ENCODE measurements around the gene SLC40A1. TPM values are rescaled to one million over a fixed set of nuclear protein-coding genes. Genes with fewer than 3 reads are reported as not detected.
A peak's percentile ranks its signal among the peaks of the same experiment; 100 is the strongest.

Gene SLC40A1
- total RNA-seq, 3 donors from 2014 or later, result 95.4 to 212 (median 155) TPM

DNA sequence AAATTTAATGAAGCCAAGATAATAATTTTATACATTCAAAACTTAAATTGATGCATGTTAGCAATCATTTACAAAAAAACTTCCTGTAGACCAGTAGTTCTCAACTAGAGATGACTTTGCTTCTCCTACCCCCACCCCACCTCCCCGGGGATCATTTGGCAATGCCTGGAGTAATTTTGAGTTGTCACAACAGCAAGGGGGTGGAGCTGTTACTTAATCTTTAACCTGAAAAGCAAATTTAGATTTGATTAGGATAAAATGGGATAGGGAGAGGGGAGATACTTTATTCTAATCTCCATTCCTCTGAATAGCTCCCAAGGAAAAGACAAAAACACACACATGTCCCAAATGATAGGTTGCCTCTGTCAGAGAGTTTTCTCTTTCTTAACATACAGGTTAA, 4.2 kb downstream of the SLC40A1 start:
- Histone ChIP-seq H3K36me3 (ENCODE audit: low read depth) (no peaks in the 10 kb centered on the region), H3K4me1 (ENCODE audit: low read depth) (peaks cover 30% of the 10 kb centered on the region), H3K9me3 (no peaks in the 10 kb centered on the region), H3K4me3 (no peak overlapping the region)
- no peak for ATAC-seq
- TF ChIP-seq, protein P1, sequence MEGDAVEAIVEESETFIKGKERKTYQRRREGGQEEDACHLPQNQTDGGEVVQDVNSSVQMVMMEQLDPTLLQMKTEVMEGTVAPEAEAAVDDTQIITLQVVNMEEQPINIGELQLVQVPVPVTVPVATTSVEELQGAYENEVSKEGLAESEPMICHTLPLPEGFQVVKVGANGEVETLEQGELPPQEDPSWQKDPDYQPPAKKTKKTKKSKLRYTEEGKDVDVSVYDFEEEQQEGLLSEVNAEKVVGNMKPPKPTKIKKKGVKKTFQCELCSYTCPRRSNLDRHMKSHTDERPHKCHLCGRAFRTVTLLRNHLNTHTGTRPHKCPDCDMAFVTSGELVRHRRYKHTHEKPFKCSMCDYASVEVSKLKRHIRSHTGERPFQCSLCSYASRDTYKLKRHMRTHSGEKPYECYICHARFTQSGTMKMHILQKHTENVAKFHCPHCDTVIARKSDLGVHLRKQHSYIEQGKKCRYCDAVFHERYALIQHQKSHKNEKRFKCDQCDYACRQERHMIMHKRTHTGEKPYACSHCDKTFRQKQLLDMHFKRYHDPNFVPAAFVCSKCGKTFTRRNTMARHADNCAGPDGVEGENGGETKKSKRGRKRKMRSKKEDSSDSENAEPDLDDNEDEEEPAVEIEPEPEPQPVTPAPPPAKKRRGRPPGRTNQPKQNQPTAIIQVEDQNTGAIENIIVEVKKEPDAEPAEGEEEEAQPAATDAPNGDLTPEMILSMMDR (IDR thresholded peaks at IDR 0.05), result no peak
- intact Hi-C loops (cut with DNase I, micrococcal nuclease), result no loop called here
- no peak for DNase-seq

DNA sequence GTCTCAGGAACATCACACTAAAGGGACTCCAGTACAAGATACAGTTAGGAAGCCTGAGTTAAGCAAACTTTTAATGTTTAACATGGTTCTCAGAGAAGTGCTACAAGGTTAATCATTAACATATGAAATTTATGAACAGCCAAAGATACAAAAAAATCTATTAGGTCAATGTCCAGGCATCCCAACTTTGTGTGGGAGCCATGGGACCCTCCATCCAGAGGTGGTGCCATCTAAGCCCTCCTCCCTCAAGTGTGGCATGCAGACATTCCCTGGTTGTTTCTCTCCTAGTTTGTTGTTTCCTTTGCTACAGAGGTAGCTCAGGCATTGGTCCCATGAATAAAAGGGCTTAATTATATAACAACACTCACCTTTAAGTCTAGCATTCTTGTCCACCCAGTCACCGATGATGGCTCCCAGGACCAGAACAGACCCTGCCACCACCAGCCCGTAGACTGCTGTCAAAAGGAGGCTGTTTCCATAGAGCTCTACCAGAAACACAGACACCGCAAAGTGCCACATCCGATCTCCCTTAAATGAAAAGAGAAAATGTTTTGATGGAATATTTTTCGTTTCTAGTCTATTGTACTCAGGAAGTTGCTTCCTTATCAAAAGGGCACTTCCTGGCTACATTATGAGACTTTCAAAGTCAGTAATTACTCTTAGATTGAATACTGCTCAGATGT, 5.7 kb downstream of the SLC40A1 start:
- intact Hi-C loops (cut with DNase I, micrococcal nuclease), result no loop called here
- H3K9me3 ChIP-seq, result no peaks in the 10 kb centered on the region
- no peak overlapping the region for H3K4me3 ChIP-seq
- no peaks in the 10 kb centered on the region for H3K36me3 ChIP-seq (ENCODE audit: low read depth)
- ATAC-seq (peak; percentile 87), DNase-seq (no peak)
- peaks cover 30% of the 10 kb centered on the region for H3K4me1 ChIP-seq (ENCODE audit: low read depth)
- TF ChIP-seq, protein P1 (IDR thresholded peaks at IDR 0.05), result no peak

DNA sequence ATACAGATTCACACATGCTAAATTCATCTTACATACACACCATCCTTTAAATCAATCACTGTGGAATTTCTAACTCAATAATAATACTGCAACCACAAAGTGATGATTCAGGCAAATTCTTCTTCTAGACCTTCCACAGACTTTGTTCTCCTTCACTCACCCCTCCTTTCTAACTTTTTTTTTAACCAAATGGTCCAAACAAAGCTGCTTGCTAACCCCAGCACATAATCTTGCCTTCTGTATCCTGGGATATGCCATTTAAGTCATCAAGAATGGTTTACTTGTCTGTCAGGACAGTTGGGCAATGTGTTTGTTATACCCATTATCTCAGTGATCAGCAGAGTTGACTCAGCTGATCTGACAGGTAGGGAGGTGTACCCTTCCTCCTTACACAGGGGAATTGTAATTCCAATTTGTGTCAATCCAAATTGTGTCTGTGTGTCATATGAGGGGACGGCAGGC, 10.0 kb downstream of the SLC40A1 start:
- peaks cover 12% of the 10 kb centered on the region for H3K4me1 ChIP-seq (ENCODE audit: low read depth)
- H3K36me3 ChIP-seq (ENCODE audit: low read depth), result no peaks in the 10 kb centered on the region
- ATAC-seq (no peak), DNase-seq (no peak)
- intact Hi-C loops (cut with DNase I, micrococcal nuclease), result no loop called here
- H3K4me3 ChIP-seq, result no peak overlapping the region
- TF ChIP-seq, protein P1 (IDR thresholded peaks at IDR 0.05), result no peak
- H3K9me3 ChIP-seq, result no peaks in the 10 kb centered on the region

DNA sequence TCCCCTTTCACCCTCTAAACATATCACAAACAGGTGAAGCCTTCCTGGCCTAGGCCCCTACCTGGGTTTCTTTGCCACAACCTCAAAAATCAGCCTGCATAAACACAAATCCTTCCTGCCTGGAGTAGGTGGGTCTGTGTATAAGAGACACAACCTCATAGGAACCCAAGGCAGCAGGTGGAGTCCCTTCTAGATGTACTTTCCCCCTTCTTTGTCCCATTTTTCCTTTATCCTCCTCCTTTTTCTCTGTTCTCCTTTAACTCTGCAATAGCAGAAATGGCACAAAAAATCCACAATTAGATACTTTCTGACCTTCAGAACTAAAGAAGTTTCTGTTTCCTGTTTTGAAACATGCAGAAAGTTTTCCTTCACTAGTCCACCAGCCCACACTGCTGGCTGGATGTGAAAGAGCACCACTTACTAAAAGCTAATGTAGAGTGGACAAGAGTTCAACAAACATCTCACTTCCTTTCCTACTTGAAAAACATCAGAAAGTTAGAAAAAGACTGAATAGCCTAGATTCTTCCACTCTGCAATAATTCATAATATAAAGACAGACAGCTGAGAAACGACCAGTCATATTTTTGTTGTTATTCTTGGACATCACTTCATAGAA, 11.2 kb downstream of the SLC40A1 start:
- DNase-seq, result no peak
- Histone ChIP-seq H3K36me3 (ENCODE audit: low read depth) (no peaks in the 10 kb centered on the region), H3K4me3 (no peak overlapping the region), H3K4me1 (ENCODE audit: low read depth) (peaks cover 3% of the 10 kb centered on the region), H3K9me3 (no peaks in the 10 kb centered on the region)
- ATAC-seq, result no peak
- intact Hi-C loops (cut with DNase I, micrococcal nuclease), result no loop called here
- TF ChIP-seq, protein P1 (IDR thresholded peaks at IDR 0.05), result no peak

DNA sequence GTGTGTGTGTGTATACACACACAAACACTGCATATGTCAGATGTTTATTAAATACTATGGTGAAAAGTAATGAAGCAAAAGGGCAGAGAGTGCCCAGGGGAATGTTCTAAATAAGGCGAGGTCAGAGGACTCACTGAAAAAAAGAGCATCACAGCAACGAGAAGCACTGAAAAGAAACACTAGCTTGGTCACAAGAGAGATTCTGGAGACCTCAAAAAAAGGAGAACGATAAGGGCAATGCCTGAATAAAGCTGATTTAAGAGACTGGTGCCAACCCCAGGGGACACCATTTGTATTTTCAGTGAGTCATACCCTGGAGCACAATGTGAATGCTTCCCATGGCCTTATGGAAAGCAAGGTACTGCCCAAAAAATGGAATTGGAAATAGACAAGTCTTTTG, 14.5 kb downstream of the SLC40A1 start:
- no peak overlapping the region for H3K4me3 ChIP-seq
- ATAC-seq, result no peak
- no peaks in the 10 kb centered on the region for H3K4me1 ChIP-seq (ENCODE audit: low read depth)
- H3K9me3 ChIP-seq, result no peaks in the 10 kb centered on the region
- no peaks in the 10 kb centered on the region for H3K36me3 ChIP-seq (ENCODE audit: low read depth)
- TF ChIP-seq, protein P1 (IDR thresholded peaks at IDR 0.05), result no peak
- DNase-seq, result no peak
- intact Hi-C loops (cut with DNase I, micrococcal nuclease), result no loop called here

Measured in mucosa of descending colon (tissue), 3 donors.